BLaER1 treated with 17β-estradiol and CSF1 and Interleukin-3, amounts not matched to agents 10 nM and 100 nM (cell line): ENCODE measurements around the gene ETV3L.
A peak's percentile ranks its signal among the peaks of the same experiment; 100 is the strongest.

Experiments
- H3K27ac ChIP-seq, 11 experiments: shearing (Covaris generic); formaldehyde crosslinking; 2 replicates each; pipeline ENCODE4 v1.8.1; 2022
- H3K27me3 ChIP-seq, 11 experiments: shearing (Covaris generic); formaldehyde crosslinking; 2 replicates each; pipeline ENCODE4 v1.8.1; 2022
- H3K36me3 ChIP-seq, 11 experiments: shearing (Covaris generic); formaldehyde crosslinking; 2 replicates each; pipeline ENCODE4 v1.8.1; 2022
- H3K4me1 ChIP-seq, 10 experiments: shearing (Covaris generic); formaldehyde crosslinking; 2 replicates each; pipeline ENCODE4 v1.8.1; 2022
- H3K4me2 ChIP-seq, 11 experiments: shearing (Covaris generic); formaldehyde crosslinking; 2 replicates each; pipeline ENCODE4 v1.8.1; 2022
- H3K4me3 ChIP-seq, 10 experiments: shearing (Covaris generic); formaldehyde crosslinking; 2 replicates each; pipeline ENCODE4 v1.8.1; 2022
- H3K9ac ChIP-seq, 11 experiments: shearing (Covaris generic); formaldehyde crosslinking; 2 replicates each; pipeline ENCODE4 v1.8.1; 2022
- H3K9me3 ChIP-seq, 11 experiments: shearing (Covaris generic); formaldehyde crosslinking; replicated peaks in 1 of 11; 2 replicates each; pipeline ENCODE4 v1.8.1; 2022
- H4K20me1 ChIP-seq, 11 experiments: shearing (Covaris generic); formaldehyde crosslinking; 2 replicates each; pipeline ENCODE4 v1.8.1; 2022
- Cebpa-rat ChIP-seq, 11 experiments: shearing (Covaris generic); IDR thresholded peaks; 2 replicates each; pipeline ENCODE4 v1.8.1; 2022

The ETV3L gene

GRCh38 chr1:157099633-157100009 is at the start of gene ETV3L:
Gene ETV3L (minus strand): TSS chr1:157099808. CDS start chr1:157099523, 285 bp downstream.
- Histone ChIP-seq H3K9ac (no peak within 1 kb of the TSS), H3K4me2 (peak within 1 kb of the TSS; percentile 24 to 62 (median 51)), H3K36me3 (no peaks in the 10 kb centered on the region)

GRCh38 chr1:157147906-157148700 is 48.5 kb upstream of the ETV3L start:
- H3K36me3 ChIP-seq: no peaks in the 10 kb centered on the region
- H3K4me2 ChIP-seq: peak overlapping the region; percentile 31 to 77 (median 50)
- no peak for TF ChIP-seq Cebpa-rat (IDR thresholded peaks at IDR 0.05)
- H3K27me3 ChIP-seq: no peaks in the 10 kb centered on the region
- no peaks in the 10 kb centered on the region for H3K9me3 ChIP-seq
- peak overlapping the region in 5 of 11 experiments; percentile 13 to 34 (median 29); a peak in 6 of 22 replicates for H3K9ac ChIP-seq
- H3K4me1 ChIP-seq: peaks cover 10 to 32% (median 15%) of the 10 kb centered on the region in 10 experiments
- no peaks in the 10 kb centered on the region for H4K20me1 ChIP-seq
- peak overlapping the region; percentile 31 to 75 (median 61); a peak in 19 of 22 replicates for H3K27ac ChIP-seq
- H3K4me3 ChIP-seq: no peak overlapping the region

More at GRCh38 chr1:157099633-157100009, at the start of gene ETV3L:
- no peaks in the 10 kb centered on the region for H4K20me1 ChIP-seq
- H3K9me3 ChIP-seq: no peaks in the 10 kb centered on the region
- H3K4me3 ChIP-seq: no peak within 1 kb of the TSS
- H3K4me1 ChIP-seq: peaks cover 8 to 45% (median 15%) of the 10 kb centered on the region in 10 experiments
- H3K27ac ChIP-seq: no peak within 1 kb of the TSS
- H3K27me3 ChIP-seq: no peaks in the 10 kb centered on the region
- no peak for TF ChIP-seq Cebpa-rat (IDR thresholded peaks at IDR 0.05)

GRCh38 chr1:157147037-157147436 is 47.4 kb upstream of the ETV3L start:
- TF ChIP-seq Cebpa-rat (IDR thresholded peaks at IDR 0.05): no peak
- H3K4me3 ChIP-seq: no peak overlapping the region
- peaks cover 10 to 41% (median 14%) of the 10 kb centered on the region in 10 experiments for H3K4me1 ChIP-seq
- H3K27me3 ChIP-seq: no peaks in the 10 kb centered on the region
- no peaks in the 10 kb centered on the region for H3K36me3 ChIP-seq
- H3K4me2 ChIP-seq: peak overlapping the region in 3 of 11 experiments; percentile 56 to 77 (median 66); a peak in 2 of 22 replicates
- no peak overlapping the region for H3K9ac ChIP-seq
- no peaks in the 10 kb centered on the region for H4K20me1 ChIP-seq
- 0 out of 22 replicates have a peak overlapping the region, but pooled peaks of 1 of the 11 experiments have one; percentile 6 for H3K27ac ChIP-seq
- no peaks in the 10 kb centered on the region for H3K9me3 ChIP-seq

GRCh38 chr1:157146244-157146643 is 46.6 kb upstream of the ETV3L start:
- no peak for TF ChIP-seq Cebpa-rat (IDR thresholded peaks at IDR 0.05)
- Histone ChIP-seq H3K9ac (no peak overlapping the region), H3K36me3 (no peaks in the 10 kb centered on the region), H3K9me3 (no peaks in the 10 kb centered on the region), H3K27me3 (no peaks in the 10 kb centered on the region), H3K27ac (no peak overlapping the region), H4K20me1 (no peaks in the 10 kb centered on the region), H3K4me2 (no peak overlapping the region), H3K4me1 (peaks cover 10 to 46% (median 14%) of the 10 kb centered on the region in 10 experiments), H3K4me3 (no peak overlapping the region)

GRCh38 chr1:157145076-157145475 is 45.5 kb upstream of the ETV3L start:
- Histone ChIP-seq H3K27me3 (no peaks in the 10 kb centered on the region), H3K4me2 (no peak overlapping the region)
- no peak for TF ChIP-seq Cebpa-rat (IDR thresholded peaks at IDR 0.05)

GRCh38 chr1:157144509-157144908 is 44.9 kb upstream of the ETV3L start:
- Histone ChIP-seq H4K20me1 (no peaks in the 10 kb centered on the region), H3K9ac (no peak overlapping the region), H3K4me1 (peaks cover 11 to 38% (median 15%) of the 10 kb centered on the region in 10 experiments), H3K4me3 (no peak overlapping the region), H3K27ac (no peak overlapping the region), H3K27me3 (no peaks in the 10 kb centered on the region), H3K9me3 (no peaks in the 10 kb centered on the region), H3K36me3 (no peaks in the 10 kb centered on the region), H3K4me2 (no peak overlapping the region)
- no peak for TF ChIP-seq Cebpa-rat (IDR thresholded peaks at IDR 0.05)

More at GRCh38 chr1:157145076-157145475, 45.5 kb upstream of the ETV3L start:
- H4K20me1 ChIP-seq: no peaks in the 10 kb centered on the region
- peaks cover 10 to 38% (median 14%) of the 10 kb centered on the region in 10 experiments for H3K4me1 ChIP-seq
- no peak overlapping the region for H3K4me3 ChIP-seq
- no peak overlapping the region for H3K9ac ChIP-seq
- H3K36me3 ChIP-seq: no peaks in the 10 kb centered on the region
- H3K27ac ChIP-seq: no peak overlapping the region
- H3K9me3 ChIP-seq: no peaks in the 10 kb centered on the region

GRCh38 chr1:157142765-157143423 is 43.3 kb upstream of the ETV3L start:
- Histone ChIP-seq H3K9ac (no peak overlapping the region), H3K4me1 (peaks cover 10 to 30% (median 13%) of the 10 kb centered on the region in 10 experiments), H3K9me3 (no peaks in the 10 kb centered on the region), H3K27ac (no peak overlapping the region; a peak in 1 of 22 replicates), H3K36me3 (no peaks in the 10 kb centered on the region), H3K4me2 (peak overlapping the region in 2 of 11 experiments; percentile 30 to 55; a peak in 4 of 22 replicates), H4K20me1 (peaks cover 0 to 1% (median 0%) of the 10 kb centered on the region in 11 experiments; a peak in 7 of 22 replicates), H3K27me3 (no peaks in the 10 kb centered on the region), H3K4me3 (no peak overlapping the region)
- no peak for TF ChIP-seq Cebpa-rat (IDR thresholded peaks at IDR 0.05)

GRCh38 chr1:157142201-157142600 is 42.6 kb upstream of the ETV3L start:
- Histone ChIP-seq H3K9me3 (no peaks in the 10 kb centered on the region), H3K4me1 (peaks cover 9 to 23% (median 10%) of the 10 kb centered on the region in 10 experiments; a peak in 19 of 20 replicates), H3K36me3 (no peaks in the 10 kb centered on the region), H3K9ac (no peak overlapping the region), H3K4me2 (peak overlapping the region in 2 of 11 experiments; percentile 30 to 55; a peak in 4 of 22 replicates), H4K20me1 (peaks cover 0 to 8% (median 7%) of the 10 kb centered on the region in 11 experiments; a peak in 13 of 22 replicates), H3K27me3 (no peaks in the 10 kb centered on the region), H3K4me3 (no peak overlapping the region), H3K27ac (no peak overlapping the region; a peak in 1 of 22 replicates)
- TF ChIP-seq Cebpa-rat (IDR thresholded peaks at IDR 0.05): no peak

GRCh38 chr1:157141212-157141855 is 41.7 kb upstream of the ETV3L start:
- H3K4me2 ChIP-seq: no peak overlapping the region
- peaks cover 15 to 29% (median 19%) of the 10 kb centered on the region in 10 experiments for H3K4me1 ChIP-seq
- H4K20me1 ChIP-seq: peaks cover 5 to 17% (median 16%) of the 10 kb centered on the region in 11 experiments; a peak in 21 of 22 replicates
- TF ChIP-seq Cebpa-rat (IDR thresholded peaks at IDR 0.05): no peak
- H3K27ac ChIP-seq: no peak overlapping the region
- H3K36me3 ChIP-seq: peaks cover 0 to 1% (median 0%) of the 10 kb centered on the region in 11 experiments; a peak in 7 of 22 replicates
- no peak overlapping the region for H3K9ac ChIP-seq
- H3K27me3 ChIP-seq: no peaks in the 10 kb centered on the region
- no peaks in the 10 kb centered on the region for H3K9me3 ChIP-seq
- no peak overlapping the region for H3K4me3 ChIP-seq
